K562 treated with DMSO at 1 percent for 48 hours (cell line): Measurements from ENCODE around the gene LAMTOR1. TPM values are rescaled to one million over a fixed set of nuclear protein-coding genes. Genes with fewer than 3 reads are reported as not detected.

Experiments used
- total RNA-seq: library from RNA; unstranded; fragments of 300-600 nt; gene quantifications from 2 replicates; pipeline ENCODE4 v1.2.3, GENCODE V29; 2022; ENCODE audit warnings: low replicate concordance; ENCODE audit errors: extremely low read depth

The LAMTOR1 gene
- not detected in 2 replicates for total RNA-seq

DNA sequence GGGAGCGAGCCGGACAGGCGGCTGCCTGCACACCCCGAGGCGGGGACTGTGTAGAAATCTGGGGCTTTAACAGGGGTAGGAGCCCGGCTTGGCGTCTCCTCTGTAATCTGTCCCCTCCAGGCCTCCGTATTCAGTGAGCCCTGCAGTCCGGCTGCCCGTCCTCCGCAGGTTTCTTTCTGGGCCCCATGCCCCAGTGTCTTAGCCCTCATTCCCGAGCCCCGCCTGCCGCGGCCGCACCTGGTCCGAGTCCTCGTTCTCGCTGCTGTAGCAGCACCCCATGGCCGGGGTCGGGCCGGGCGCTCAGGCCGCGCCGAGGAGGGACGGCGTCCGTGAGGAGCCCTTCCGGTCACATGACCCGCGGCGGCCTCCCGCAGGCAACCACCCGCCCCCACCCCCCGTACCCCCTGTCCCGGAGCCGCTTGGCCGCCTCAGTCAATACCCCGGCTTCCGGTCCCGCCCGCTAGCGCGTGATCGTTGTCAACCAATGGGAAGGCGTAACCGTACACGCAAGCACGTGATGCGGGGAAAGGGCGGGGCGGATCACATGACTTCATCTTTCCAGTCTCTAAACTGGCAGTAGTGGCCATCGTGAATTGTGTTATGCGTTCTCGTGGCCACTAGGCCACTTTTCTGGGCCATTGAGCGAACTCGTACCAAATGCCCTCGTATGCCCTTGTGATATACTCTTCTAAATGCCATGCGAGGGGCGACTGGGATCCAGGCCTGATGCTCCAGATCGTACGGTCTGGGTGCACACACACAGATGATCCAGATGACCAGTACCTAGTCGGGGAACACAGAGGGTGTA is at the start of gene LAMTOR1:
Gene LAMTOR1 (minus strand): TSS at position 352 of the 808 bp plus-strand sequence. CDS start 73 bp downstream, at position 279.

DNA sequence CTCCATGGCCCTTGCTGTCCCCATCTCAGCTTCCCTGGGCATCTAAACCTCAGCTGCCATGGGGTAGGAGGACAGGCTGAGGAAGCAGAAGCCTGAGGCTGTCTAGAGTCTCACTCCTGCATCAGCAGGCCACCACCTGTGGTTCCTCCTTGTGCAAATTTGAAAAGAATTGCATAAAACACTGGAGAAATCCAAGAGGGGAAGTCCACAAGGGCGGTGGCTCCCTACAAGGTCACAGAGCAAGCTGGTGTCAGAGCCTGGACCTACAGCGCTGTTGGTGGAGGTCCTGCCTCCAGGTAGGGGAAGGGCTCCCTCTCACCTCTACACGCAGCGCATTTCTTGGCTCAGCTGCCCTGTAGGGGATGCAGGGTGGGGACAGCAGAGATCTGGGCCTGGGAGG is 32.4 kb upstream of the LAMTOR1 start, which contains the start of gene FOLR3:
Gene FOLR3 (plus strand): TSS at position 253 of the 400 bp plus-strand sequence. CDS start 228 bp downstream, outside the sequence.

DNA sequence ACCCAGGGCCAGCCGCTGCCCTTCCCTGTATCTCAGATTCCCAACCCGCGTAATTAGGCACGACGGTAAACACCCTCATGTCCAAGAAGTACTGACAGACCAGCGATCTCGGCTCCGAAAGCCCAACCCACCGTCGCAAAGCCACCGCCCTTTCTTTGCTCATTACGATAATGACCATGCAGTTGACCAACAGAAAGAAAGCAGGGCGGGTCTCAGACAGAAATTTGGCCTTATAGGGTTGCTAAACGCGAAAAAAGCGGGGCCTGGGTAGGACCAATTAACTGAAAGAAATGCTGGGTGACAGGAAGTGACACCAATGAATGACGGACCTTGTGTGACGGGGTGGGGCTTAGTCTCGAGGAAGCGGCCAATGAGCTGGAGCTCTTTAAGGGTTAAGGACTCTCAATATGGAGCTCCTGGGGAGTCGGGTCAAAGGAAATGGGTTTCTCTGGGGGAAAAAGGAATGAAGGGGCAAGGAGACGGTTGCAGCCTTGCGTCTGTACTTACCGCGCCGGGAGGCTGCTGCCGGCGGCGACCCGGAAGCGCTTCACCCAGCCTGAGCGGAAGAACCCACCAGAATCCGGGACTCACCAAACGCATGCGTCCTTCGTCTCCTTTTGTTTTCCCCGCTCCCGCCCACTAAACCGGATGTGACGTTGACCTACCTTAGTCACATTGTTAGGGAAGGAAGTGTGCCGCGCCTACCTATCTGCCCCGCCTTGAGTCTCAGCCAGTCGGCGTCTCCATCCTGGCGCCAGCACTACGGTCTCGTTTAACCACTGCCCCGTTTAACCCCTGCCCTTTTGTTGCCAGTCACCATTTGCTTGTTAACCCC is 9.3 kb upstream of the LAMTOR1 start, which contains the start of gene ANAPC15:
Gene ANAPC15 (minus strand): TSS at position 553 of the 835 bp plus-strand sequence. CDS start 1,419 bp downstream, outside the sequence.

DNA sequence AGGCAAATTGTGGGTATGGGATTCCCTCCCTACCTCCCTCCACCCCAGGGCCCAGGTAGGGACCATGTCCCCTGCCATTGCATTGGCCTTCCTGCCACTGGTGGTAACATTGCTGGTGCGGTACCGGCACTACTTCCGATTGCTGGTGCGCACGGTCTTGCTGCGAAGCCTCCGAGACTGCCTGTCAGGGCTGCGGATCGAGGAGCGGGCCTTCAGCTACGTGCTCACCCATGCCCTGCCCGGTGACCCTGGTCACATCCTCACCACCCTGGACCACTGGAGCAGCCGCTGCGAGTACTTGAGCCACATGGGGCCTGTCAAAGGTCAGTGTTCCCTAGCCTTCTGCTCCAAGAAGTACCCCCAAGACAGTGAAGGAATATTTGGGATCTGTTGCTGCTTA is 2.8 kb upstream of the LAMTOR1 start, which contains the start of gene TOMT:
Gene TOMT (plus strand): TSS at position 37 of the 400 bp plus-strand sequence. CDS start 28 bp downstream, at position 65.

DNA sequence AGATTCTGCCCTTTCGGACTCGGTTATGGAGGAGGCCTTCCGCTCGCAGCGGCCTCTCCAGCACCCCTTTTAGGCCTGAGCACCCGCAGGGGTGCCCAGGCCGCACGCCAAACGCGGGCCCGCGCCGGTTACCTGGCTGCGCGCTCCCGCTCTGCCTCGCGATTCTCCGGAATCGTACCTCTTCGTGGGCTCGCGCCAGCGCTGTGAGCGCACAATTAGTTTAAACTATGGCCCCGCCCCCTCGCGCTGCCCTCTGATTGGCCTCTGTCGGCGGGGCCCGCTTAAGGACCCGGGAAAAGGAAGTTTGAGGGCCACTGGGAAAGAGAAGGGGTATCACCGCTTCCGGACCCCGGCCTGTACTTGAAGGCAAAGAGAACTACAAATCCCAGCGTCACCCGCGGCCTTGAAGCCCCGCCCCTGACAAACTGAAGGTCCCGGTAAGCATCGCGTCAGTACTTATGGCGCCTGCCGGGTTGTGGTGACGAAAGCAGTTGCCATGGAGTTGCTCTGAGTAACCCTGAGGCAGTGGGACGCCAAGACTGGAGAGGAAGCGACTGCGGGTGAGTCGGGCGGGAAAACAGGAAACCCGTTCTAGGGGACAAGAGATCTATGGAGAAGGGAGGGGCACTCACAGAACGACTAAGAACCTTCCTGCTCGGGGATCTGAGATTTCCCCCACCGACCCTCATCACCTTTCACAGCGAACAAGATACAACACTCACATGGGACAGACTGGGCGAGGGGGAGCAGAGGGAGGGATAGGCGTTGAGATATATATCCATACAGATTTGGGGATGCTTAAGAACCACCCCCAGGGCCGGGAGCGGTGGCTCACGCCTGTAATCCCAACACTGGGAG is 22.5 kb downstream of the LAMTOR1 start, which contains the start of the genes LRRC51 and NUMA1:
Gene LRRC51 (plus strand): TSS at position 525 of the 858 bp plus-strand sequence. CDS start 8,234 bp downstream, outside the sequence.
Gene NUMA1 (minus strand): TSS at position 217 of the 858 bp plus-strand sequence. CDS start 44,599 bp downstream, outside the sequence.

Other genes starting within 250 kb of the LAMTOR1 start
- gene DEFB131B, start 224.8 kb downstream of the LAMTOR1 start, total RNA-seq = not detected in 2 replicates
- gene XNDC1N, start 174.7 kb downstream of the LAMTOR1 start, total RNA-seq = not detected in 2 replicates
- gene RNF121, start 174.3 kb downstream of the LAMTOR1 start, total RNA-seq = not detected in 2 replicates
- not detected in 2 replicates for gene IL18BP, start 104.4 kb downstream of the LAMTOR1 start, total RNA-seq
- gene NUMA1, start 22.8 kb downstream of the LAMTOR1 start, total RNA-seq = 172 TPM in 1 of 2 replicates, not detected in the other
- gene LRRC51, start 22.4 kb downstream of the LAMTOR1 start, total RNA-seq = not detected in 2 replicates
- not detected in 2 replicates for gene TOMT, start 2.6 kb upstream of the LAMTOR1 start, total RNA-seq
- not detected in 2 replicates for gene ANAPC15, start 9.4 kb upstream of the LAMTOR1 start, total RNA-seq
- not detected in 2 replicates for gene FOLR3, start 32.4 kb upstream of the LAMTOR1 start, total RNA-seq
- not detected in 2 replicates for gene FOLR1, start 88.8 kb upstream of the LAMTOR1 start, total RNA-seq
- gene FOLR2, start 113.5 kb upstream of the LAMTOR1 start, total RNA-seq = not detected in 2 replicates
- gene INPPL1, start 121.5 kb upstream of the LAMTOR1 start, total RNA-seq = not detected in 2 replicates
- not detected in 2 replicates for gene PHOX2A, start 140.9 kb upstream of the LAMTOR1 start, total RNA-seq